SJSA1 (cell line): ENCODE results near the gene RSPH4A. TPM values are rescaled to one million over a fixed set of nuclear protein-coding genes. Genes with fewer than 3 reads are reported as not detected.
"Not testable (repeated sequence)": the region's sequence is repeated elsewhere in the genome, so short reads cannot be mapped to it uniquely, and the experiment has no call there.

Source experiments
- DNase-seq, 2 experiments: peaks; one replicate each; pipeline ENCODE4 v3.0.0-alpha.2; 2015 to 2020; ENCODE audit warnings: low spot score in 2 of 2, low read depth in 1 of 2
- H3K27ac ChIP-seq: fragments of 250-450 bp; sonication (Bioruptor Pico); 2 replicates; pipeline ENCODE4 v1.5.1; 2020; ENCODE audit warnings: mild to moderate bottlenecking, moderate library complexity
- H3K27me3 ChIP-seq: fragments of 250-450 bp; sonication (Bioruptor Pico); replicated peaks from 2 replicates; pipeline ENCODE4 v1.5.1; 2020; ENCODE audit warnings: mild to moderate bottlenecking, moderate library complexity
- H3K36me3 ChIP-seq: fragments of 250-450 bp; sonication (Bioruptor Pico); 2 replicates; pipeline ENCODE4 v1.5.1; 2020; ENCODE audit warnings: mild to moderate bottlenecking
- H3K4me1 ChIP-seq: fragments of 250-450 bp; sonication (Bioruptor Pico); replicated peaks from 2 replicates; pipeline ENCODE4 v1.6.1; 2021; ENCODE audit warnings: mild to moderate bottlenecking
- H3K4me3 ChIP-seq: fragments of 250-450 bp; sonication (Bioruptor Pico); 2 replicates; pipeline ENCODE4 v1.5.1; 2020; ENCODE audit warnings: mild to moderate bottlenecking
- H3K9me3 ChIP-seq: fragments of 250-450 bp; sonication (Bioruptor Pico); replicated peaks from 2 replicates; pipeline ENCODE4 v1.5.1; 2020; ENCODE audit warnings: mild to moderate bottlenecking
- total RNA-seq: library from RNA; depleted of rRNA; stranded (reverse); fragments of >200 nt; shearing (Covaris generic); gene quantifications from 2 replicates; pipeline ENCODE4 v1.2.3, GENCODE V29; 2014

Gene RSPH4A
- total RNA-seq, 1 experiment from 2014 or later = 0.05 TPM

DNA sequence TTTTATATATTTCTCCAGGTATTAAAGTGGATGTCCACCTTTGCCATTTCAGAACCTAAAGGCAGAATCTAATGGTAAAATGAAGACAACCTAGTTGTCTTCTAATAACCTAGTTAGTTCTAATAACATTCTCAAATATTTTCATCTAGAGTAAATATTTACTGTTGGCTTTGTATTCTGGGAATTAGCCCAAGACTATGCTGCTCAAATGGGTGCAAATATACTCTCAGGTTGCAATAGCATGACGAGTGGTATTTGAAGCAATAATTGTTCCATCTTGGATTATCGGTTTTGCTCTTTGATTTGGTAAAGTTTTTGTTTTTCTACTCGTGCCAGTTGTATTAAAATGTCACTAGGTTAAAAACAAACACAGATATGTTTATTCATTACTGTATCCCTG lies 21.0 kb upstream of the RSPH4A start:
- Histone ChIP-seq H3K4me3 (no peak overlapping the region), H3K4me1 (no peaks in the 10 kb centered on the region), H3K9me3 (no peaks in the 10 kb centered on the region), H3K27me3 (no peaks in the 10 kb centered on the region), H3K36me3 (peaks cover 30% of the 10 kb centered on the region), H3K27ac (no peak overlapping the region)
- no peak for DNase-seq

- no peaks in the 10 kb centered on the region for H3K4me1 ChIP-seq
- no peaks in the 10 kb centered on the region for H3K9me3 ChIP-seq
- DNase-seq = no peak
- peaks cover 18% of the 10 kb centered on the region for H3K36me3 ChIP-seq
- H3K27me3 ChIP-seq = no peaks in the 10 kb centered on the region
- H3K27ac ChIP-seq = no peak overlapping the region
- no peak overlapping the region for H3K4me3 ChIP-seq
Measured at GRCh38 chr6:116596815-116597214, 19.5 kb upstream of the RSPH4A start.

DNA sequence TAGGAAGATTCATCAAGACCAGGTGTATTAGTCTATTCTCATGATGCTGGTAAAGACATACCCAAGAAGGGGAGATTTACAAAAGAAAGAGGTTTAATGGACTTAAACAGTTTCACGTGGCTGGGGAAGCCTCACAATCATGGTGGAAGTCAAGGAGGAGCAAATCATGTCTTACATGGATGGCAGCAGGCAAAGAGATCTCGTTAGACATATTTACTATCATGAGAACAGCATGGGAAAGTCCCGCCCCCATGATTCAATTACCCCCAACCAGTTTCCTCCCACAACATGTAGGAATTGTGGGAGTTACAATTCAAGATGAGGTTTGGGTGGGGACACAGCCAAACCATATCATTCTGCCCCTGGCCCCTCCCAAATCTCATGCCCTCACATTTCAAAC lies 12.4 kb upstream of the RSPH4A start:
- not testable (repeated sequence) for H3K27ac ChIP-seq, H3K9me3 ChIP-seq, H3K36me3 ChIP-seq, H3K4me3 ChIP-seq, H3K27me3 ChIP-seq, DNase-seq, H3K4me1 ChIP-seq

GRCh38 chr6:116604868-116605267 lies 11.4 kb upstream of the RSPH4A start:
- H3K4me3 ChIP-seq, H3K27me3 ChIP-seq, H3K27ac ChIP-seq, DNase-seq, H3K36me3 ChIP-seq, H3K9me3 ChIP-seq, H3K4me1 ChIP-seq: not testable (repeated sequence)

GRCh38 chr6:116605935-116606334 lies 10.3 kb upstream of the RSPH4A start:
- no peak overlapping the region for H3K4me3 ChIP-seq
- DNase-seq = no peak
- H3K36me3 ChIP-seq = no peaks in the 10 kb centered on the region
- H3K4me1 ChIP-seq = no peaks in the 10 kb centered on the region
- no peaks in the 10 kb centered on the region for H3K27me3 ChIP-seq
- H3K9me3 ChIP-seq = no peaks in the 10 kb centered on the region
- H3K27ac ChIP-seq = no peak overlapping the region

GRCh38 chr6:116611056-116611455 lies 5.2 kb upstream of the RSPH4A start:
- Histone ChIP-seq H3K27me3 (no peaks in the 10 kb centered on the region), H3K36me3 (no peaks in the 10 kb centered on the region), H3K9me3 (no peaks in the 10 kb centered on the region), H3K27ac (no peak overlapping the region), H3K4me3 (no peak overlapping the region), H3K4me1 (no peaks in the 10 kb centered on the region)
- no peak for DNase-seq

DNA sequence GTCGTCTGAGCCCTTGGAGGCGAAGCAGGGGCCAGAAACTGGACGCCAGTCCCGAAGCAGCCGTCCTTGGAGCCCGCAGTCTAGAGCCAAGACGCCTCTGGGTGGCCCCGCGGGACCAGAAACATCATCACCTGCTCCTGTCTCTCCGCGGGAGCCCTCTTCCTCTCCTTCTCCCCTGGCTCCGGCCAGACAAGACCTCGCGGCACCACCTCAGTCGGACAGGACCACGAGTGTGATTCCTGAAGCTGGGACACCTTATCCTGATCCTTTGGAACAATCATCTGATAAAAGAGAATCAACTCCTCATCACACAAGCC lies 416 bp downstream of the RSPH4A start:
- Histone ChIP-seq H3K36me3 (no peaks in the 10 kb centered on the region), H3K27ac (no peak overlapping the region), H3K9me3 (no peaks in the 10 kb centered on the region), H3K27me3 (no peaks in the 10 kb centered on the region), H3K4me3 (peak overlapping the region; percentile 41), H3K4me1 (no peaks in the 10 kb centered on the region; the same call in 1 of the 2 replicates)
- no peak for DNase-seq

DNA sequence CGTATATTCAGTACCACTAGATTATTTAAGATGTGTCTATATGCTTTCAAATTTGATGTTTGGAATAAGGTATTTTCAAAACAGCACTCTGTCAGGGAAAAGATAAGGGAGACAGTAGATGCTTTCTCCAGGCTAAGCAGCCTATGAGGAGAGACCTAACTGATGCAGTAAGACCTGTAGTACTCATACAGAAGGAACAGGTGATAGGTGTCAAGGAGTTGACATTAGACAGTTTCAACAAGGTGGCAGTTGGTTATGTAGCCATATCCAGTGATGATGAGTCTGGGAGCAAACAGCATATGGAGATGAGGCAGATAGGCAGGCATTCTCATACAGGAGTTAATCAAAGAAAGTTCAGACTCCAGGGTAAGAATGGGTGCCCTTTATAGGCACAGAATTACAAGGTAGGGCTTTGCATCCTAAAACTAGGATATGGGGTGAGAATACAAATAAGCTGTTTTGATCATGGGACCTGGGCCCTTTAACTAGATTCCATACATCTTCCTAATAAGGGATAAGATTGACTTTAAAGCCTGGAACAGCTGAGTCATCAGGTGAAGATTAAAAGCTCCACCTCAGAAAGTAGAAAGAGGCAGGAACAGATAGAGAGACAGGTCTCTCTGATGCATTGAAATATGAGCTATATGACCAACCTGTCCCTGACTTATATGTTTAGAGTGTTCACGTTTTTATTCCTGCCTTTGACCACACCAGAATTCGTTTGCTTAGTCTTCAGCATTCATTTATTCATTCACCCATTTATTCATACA lies 7.9 kb downstream of the RSPH4A start:
- no peaks in the 10 kb centered on the region for H3K4me1 ChIP-seq
- DNase-seq = no peak
- H3K27me3 ChIP-seq = no peaks in the 10 kb centered on the region
- no peaks in the 10 kb centered on the region for H3K36me3 ChIP-seq
- no peaks in the 10 kb centered on the region for H3K9me3 ChIP-seq
- H3K27ac ChIP-seq = no peak overlapping the region
- no peak overlapping the region for H3K4me3 ChIP-seq

- Histone ChIP-seq H3K36me3 (no peaks in the 10 kb centered on the region), H3K9me3 (no peaks in the 10 kb centered on the region), H3K4me1 (no peaks in the 10 kb centered on the region), H3K27me3 (no peaks in the 10 kb centered on the region), H3K27ac (no peak overlapping the region), H3K4me3 (no peak overlapping the region)
- DNase-seq = no peak
Measured at GRCh38 chr6:116625872-116626271, 9.6 kb downstream of the RSPH4A start.

DNA sequence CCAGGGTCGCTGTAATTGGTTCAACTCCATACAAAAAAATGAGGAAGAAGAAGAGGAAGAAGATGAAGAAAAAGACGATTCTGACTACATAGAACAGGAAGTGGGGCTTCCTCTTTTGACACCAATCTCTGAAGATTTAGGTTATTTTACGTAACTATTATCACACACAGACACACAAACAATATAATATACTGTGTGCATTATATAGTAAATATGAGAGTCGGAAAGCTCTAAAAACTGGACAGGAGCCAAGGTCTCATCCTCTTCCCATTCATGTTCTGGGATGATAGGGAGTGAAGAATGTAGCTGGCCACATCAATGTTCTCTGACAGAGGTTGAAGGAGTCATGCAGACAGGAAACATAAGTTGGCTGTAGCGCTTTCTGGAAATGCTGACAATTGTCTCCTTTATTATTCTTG lies 13.3 kb downstream of the RSPH4A start:
- Histone ChIP-seq H3K27ac (no peak overlapping the region), H3K9me3 (no peaks in the 10 kb centered on the region), H3K4me1 (no peaks in the 10 kb centered on the region), H3K36me3 (peaks cover 6% of the 10 kb centered on the region), H3K27me3 (no peaks in the 10 kb centered on the region), H3K4me3 (no peak overlapping the region)
- no peak for DNase-seq

- no peaks in the 10 kb centered on the region for H3K9me3 ChIP-seq
- H3K36me3 ChIP-seq = peaks cover 14% of the 10 kb centered on the region
- no peak overlapping the region for H3K4me3 ChIP-seq
- no peak overlapping the region for H3K27ac ChIP-seq
- no peak for DNase-seq
- no peaks in the 10 kb centered on the region for H3K27me3 ChIP-seq
- H3K4me1 ChIP-seq = no peaks in the 10 kb centered on the region
Measured at GRCh38 chr6:116631379-116631990, 15.2 kb downstream of the RSPH4A start.

DNA sequence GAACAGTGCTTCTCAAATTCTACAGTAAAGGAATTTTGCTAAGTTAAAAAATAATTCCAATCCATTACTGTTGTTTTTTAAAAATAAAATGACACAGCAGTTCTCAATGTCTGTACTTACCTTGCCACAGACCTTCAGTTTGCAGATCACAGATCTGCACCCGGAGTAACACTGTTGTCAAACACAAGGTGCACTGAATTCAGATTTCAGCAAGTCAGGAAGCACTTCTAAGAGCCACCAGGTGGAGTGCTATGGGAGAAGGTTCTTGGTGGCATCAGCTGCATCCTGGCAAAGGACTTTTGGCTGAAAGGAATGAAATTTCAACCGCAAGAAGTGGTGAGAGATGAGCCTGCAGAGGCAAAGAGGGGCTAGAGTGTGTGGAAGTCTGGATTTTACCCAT lies 17.4 kb downstream of the RSPH4A start:
- no peak for DNase-seq
- Histone ChIP-seq H3K27me3 (no peaks in the 10 kb centered on the region), H3K4me3 (no peak overlapping the region), H3K36me3 (peaks cover 21% of the 10 kb centered on the region), H3K9me3 (no peaks in the 10 kb centered on the region), H3K27ac (no peak overlapping the region), H3K4me1 (no peaks in the 10 kb centered on the region)

- no peak overlapping the region for H3K27ac ChIP-seq
- no peak for DNase-seq
- H3K4me3 ChIP-seq = no peak overlapping the region
- no peaks in the 10 kb centered on the region for H3K9me3 ChIP-seq
- no peaks in the 10 kb centered on the region for H3K4me1 ChIP-seq
- H3K27me3 ChIP-seq = no peaks in the 10 kb centered on the region
- peaks cover 32% of the 10 kb centered on the region for H3K36me3 ChIP-seq
Measured at GRCh38 chr6:116648156-116648555, 31.9 kb downstream of the RSPH4A start.

- Histone ChIP-seq H3K9me3 (no peaks in the 10 kb centered on the region), H3K27ac (no peak overlapping the region), H3K36me3 (peaks cover 32% of the 10 kb centered on the region), H3K4me3 (no peak overlapping the region), H3K4me1 (no peaks in the 10 kb centered on the region), H3K27me3 (no peaks in the 10 kb centered on the region)
- no peak for DNase-seq
Measured at GRCh38 chr6:116649129-116649528, 32.9 kb downstream of the RSPH4A start.

DNA sequence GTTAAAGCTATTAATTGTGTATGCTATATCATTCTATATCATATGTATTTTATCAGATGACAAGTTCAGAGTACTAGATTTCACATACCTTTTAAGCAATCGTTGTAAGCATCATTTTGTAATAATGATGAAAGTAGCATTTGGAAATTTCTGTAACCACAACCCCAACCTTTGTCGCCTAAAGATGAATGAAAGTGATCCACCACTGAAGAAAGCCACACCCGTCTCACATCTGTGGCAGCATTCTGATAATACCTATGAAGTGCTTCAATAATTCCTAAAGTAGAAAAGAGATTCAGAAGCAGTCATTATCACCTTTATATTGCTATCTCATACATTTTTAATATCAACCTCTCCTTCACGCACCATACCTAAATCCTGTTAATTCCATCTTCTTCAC lies 35.6 kb downstream of the RSPH4A start:
- Histone ChIP-seq H3K4me1 (no peaks in the 10 kb centered on the region), H3K9me3 (no peaks in the 10 kb centered on the region), H3K36me3 (peaks cover 35% of the 10 kb centered on the region), H3K27me3 (no peaks in the 10 kb centered on the region), H3K27ac (no peak overlapping the region), H3K4me3 (no peak overlapping the region)
- no peak for DNase-seq
